Neural crest cell (in vitro differentiated cells): Measurements from ENCODE around the gene GRPR. TPM values are rescaled to one million over a fixed set of nuclear protein-coding genes. Genes with fewer than 3 reads are reported as not detected.

Experiments
- DNase-seq: peaks from one replicate; pipeline ENCODE4 v3.0.0; 2021; ENCODE audit warnings: low read depth, mixed read lengths, low spot score
- H3K27ac Mint-ChIP-seq: one replicate; pipeline ENCODE4 v1.8.0; 2021; ENCODE audit warnings: mild to moderate bottlenecking, mixed read lengths; ENCODE audit not compliant: unreplicated experiment
- H3K27me3 Mint-ChIP-seq: 2 replicates; pipeline ENCODE4 v1.8.0; 2021; ENCODE audit warnings: low read depth, mild to moderate bottlenecking, mixed read lengths
- H3K36me3 Mint-ChIP-seq: 2 replicates; pipeline ENCODE4 v1.8.0; 2021; ENCODE audit warnings: low read depth, mild to moderate bottlenecking, mixed read lengths
- H3K4me1 Mint-ChIP-seq: 2 replicates; pipeline ENCODE4 v1.8.0; 2021; ENCODE audit warnings: mixed read lengths
- H3K4me3 Mint-ChIP-seq: one replicate; pipeline ENCODE4 v1.8.0; 2021; ENCODE audit warnings: mild to moderate bottlenecking, mixed read lengths
- H3K9me3 Mint-ChIP-seq: 2 replicates; pipeline ENCODE4 v1.8.0; 2021; ENCODE audit warnings: mixed read lengths
- total RNA-seq: library from RNA; stranded (reverse); gene quantifications from 2 replicates; pipeline ENCODE4 v1.2.1, GENCODE V29; 2021
- TF ChIP-seq, protein P1 (sequence below): fragments of 200-600 bp; sonication (generic); conservative IDR thresholded peaks from 2 replicates; pipeline ENCODE4 v1.5.0; 2021; ENCODE audit warnings: antibody characterized with exemption, mild to moderate bottlenecking

The GRPR gene
- total RNA-seq, 1 donor from 2014 or later, result 0.68 TPM

DNA sequence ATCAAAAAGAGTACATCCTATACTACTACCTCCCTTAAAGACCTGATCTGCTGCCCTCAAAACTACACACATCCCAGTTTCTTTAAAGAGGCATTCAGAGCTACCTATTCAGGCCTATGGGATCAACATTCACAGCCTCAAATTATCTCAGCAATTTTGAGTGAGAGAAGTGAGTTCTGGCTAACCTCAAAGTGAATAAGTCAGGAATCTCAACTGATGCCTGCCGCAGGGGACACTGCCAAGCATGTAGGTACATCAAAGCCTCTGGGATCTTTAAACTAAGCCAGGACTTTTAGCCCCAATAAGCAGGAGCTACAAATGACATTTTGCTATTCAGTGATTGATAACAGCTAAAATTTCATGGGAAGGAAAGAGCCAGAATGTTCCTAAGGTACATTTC, 11.6 kb downstream of the GRPR start:
- Mint-ChIP-seq H3K36me3 (no peaks in the 10 kb centered on the region), H3K9me3 (peaks cover 2% of the 10 kb centered on the region), H3K27ac (no peak overlapping the region), H3K27me3 (no peaks in the 10 kb centered on the region), H3K4me1 (no peaks in the 10 kb centered on the region), H3K4me3 (no peak overlapping the region)
- TF ChIP-seq, protein P1, sequence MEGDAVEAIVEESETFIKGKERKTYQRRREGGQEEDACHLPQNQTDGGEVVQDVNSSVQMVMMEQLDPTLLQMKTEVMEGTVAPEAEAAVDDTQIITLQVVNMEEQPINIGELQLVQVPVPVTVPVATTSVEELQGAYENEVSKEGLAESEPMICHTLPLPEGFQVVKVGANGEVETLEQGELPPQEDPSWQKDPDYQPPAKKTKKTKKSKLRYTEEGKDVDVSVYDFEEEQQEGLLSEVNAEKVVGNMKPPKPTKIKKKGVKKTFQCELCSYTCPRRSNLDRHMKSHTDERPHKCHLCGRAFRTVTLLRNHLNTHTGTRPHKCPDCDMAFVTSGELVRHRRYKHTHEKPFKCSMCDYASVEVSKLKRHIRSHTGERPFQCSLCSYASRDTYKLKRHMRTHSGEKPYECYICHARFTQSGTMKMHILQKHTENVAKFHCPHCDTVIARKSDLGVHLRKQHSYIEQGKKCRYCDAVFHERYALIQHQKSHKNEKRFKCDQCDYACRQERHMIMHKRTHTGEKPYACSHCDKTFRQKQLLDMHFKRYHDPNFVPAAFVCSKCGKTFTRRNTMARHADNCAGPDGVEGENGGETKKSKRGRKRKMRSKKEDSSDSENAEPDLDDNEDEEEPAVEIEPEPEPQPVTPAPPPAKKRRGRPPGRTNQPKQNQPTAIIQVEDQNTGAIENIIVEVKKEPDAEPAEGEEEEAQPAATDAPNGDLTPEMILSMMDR, result no peak
- no peak for DNase-seq

DNA sequence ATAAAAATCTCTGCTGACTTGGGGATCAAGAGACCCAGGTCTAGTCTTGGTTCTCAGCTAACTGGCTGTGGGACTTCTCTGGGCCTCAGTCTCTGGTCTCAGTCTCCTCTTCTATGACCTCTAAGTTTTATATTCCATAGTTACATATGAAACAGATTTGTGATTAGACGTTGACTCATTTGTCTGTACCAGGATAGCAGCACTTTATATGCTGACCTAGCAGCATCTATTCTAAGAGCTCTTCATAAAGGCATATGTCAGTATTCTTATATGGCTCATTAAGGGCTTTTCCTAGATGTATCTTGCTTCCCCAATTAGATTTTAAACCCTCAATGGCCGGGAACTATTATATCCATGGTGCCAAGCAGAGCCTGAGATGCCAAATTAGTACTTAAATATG, 12.7 kb downstream of the GRPR start:
- H3K27me3 Mint-ChIP-seq, result no peaks in the 10 kb centered on the region
- no peak overlapping the region for H3K27ac Mint-ChIP-seq
- DNase-seq, result no peak
- no peaks in the 10 kb centered on the region for H3K36me3 Mint-ChIP-seq
- TF ChIP-seq, protein P1, result no peak
- no peak overlapping the region for H3K4me3 Mint-ChIP-seq
- H3K9me3 Mint-ChIP-seq, result no peaks in the 10 kb centered on the region
- H3K4me1 Mint-ChIP-seq, result no peaks in the 10 kb centered on the region

DNA sequence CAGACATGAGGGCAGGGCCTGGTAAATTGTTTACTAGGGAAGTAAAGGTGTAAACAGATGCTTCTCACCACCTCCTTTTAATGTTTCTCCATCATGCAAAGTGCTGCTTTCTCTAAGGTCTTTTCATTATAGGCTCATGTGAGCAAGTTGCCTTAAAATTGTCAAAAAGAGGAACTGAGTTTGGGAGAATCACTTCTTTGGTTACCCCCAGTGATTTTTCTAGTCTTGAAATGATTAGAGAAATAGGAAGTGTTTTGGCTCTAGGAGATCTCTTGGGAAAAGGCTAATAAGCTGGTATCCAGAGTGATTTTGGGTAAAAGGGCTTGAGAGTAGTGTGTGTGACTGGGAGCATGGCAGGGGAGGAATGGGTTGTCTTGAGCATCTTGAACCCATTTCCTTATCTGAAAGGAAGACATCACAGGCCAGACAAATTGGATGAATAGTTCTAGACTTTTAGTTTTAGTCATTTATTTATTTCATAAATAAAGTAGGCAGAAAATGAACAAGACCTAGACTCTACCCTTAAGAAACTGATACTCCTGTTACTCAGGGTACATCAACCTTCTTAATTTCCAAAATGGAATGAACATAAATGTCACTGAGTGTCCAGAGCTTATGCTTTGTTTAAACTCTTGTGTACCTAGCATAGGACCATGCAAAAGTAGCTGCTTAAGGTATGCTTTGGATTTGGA, 14.2 kb downstream of the GRPR start:
- DNase-seq, result no peak
- H3K4me3 Mint-ChIP-seq, result no peak overlapping the region
- H3K27me3 Mint-ChIP-seq, result no peaks in the 10 kb centered on the region
- TF ChIP-seq, protein P1, result no peak
- no peak overlapping the region for H3K27ac Mint-ChIP-seq
- no peaks in the 10 kb centered on the region for H3K9me3 Mint-ChIP-seq
- H3K36me3 Mint-ChIP-seq, result no peaks in the 10 kb centered on the region
- H3K4me1 Mint-ChIP-seq, result no peaks in the 10 kb centered on the region

DNA sequence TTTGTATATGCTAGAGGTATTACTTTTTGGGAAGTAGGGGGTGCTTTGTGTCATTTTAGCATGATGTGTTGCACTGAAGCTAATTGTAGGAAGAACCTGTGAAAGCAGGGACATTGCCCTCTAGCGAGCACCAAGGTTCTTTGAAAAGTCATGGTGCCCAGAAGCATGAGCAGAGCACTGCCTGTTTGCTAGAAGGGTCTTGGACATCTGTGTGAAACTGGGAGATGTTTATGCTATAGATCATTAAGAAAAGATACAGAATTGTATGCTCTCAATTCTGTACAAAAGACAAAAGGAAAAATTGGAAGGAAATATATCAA, 14.7 kb downstream of the GRPR start:
- H3K4me1 Mint-ChIP-seq, result no peaks in the 10 kb centered on the region
- no peak overlapping the region for H3K27ac Mint-ChIP-seq
- H3K27me3 Mint-ChIP-seq, result no peaks in the 10 kb centered on the region
- no peak for DNase-seq
- no peak overlapping the region for H3K4me3 Mint-ChIP-seq
- no peaks in the 10 kb centered on the region for H3K36me3 Mint-ChIP-seq
- TF ChIP-seq, protein P1, result peak; percentile 34
- H3K9me3 Mint-ChIP-seq, result no peaks in the 10 kb centered on the region

DNA sequence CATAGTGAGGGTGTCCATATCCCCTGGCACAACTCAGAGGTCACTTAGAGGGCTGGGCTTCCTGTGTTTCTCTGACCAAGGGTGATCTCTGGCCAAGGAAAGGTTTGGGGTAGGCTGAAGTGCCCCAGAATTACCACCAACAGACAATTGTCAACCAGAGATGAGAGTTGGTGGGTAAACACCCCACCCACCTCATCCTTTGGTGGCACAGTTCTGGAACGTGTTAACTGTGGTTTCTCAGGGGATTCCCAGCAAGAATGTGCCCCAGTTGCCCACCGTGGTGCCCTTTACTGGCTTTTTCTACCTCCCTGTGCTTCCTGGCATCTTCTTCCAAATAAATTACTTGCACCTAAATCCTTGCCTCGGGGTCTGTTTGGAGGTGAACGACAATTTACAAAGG, 17.1 kb downstream of the GRPR start:
- Mint-ChIP-seq H3K4me1 (no peaks in the 10 kb centered on the region), H3K27me3 (no peaks in the 10 kb centered on the region), H3K9me3 (no peaks in the 10 kb centered on the region), H3K36me3 (no peaks in the 10 kb centered on the region), H3K27ac (no peak overlapping the region), H3K4me3 (no peak overlapping the region)
- TF ChIP-seq, protein P1, result no peak
- no peak for DNase-seq
